OCI-LY7 (cell line): ENCODE results near the gene CCDC68.

Source experiments
- CTCF ChIP-seq: fragments of 200-600 bp; sonication (generic); conservative IDR thresholded peaks from 2 replicates; pipeline ENCODE4 v1.5.1; 2014; ENCODE audit warnings: mild to moderate bottlenecking, antibody characterized with exemption, low read length, moderate library complexity, mixed read lengths
- EZH2phosphoT487 ChIP-seq: fragments of 200-600 bp; sonication (generic); IDR thresholded peaks from 2 replicates; pipeline ENCODE4 v1.6.1; 2018; ENCODE audit warnings: low read depth, borderline replicate concordance, mild to moderate bottlenecking, mixed run types, antibody characterized with exemption, low read length, moderate library complexity, mixed read lengths

- no peak for TF ChIP-seq CTCF
- TF ChIP-seq EZH2phosphoT487: no peak
Observed at GRCh38 chr18:54932472-54932871, 26.8 kb downstream of the CCDC68 start.
